HG03432 (cell line): ENCODE data around the gene C22orf23.
A peak's percentile ranks its signal among the peaks of the same experiment; 100 is the strongest.
"Not testable (repeated sequence)": the region's sequence is repeated elsewhere in the genome, so short reads cannot be mapped to it uniquely, and the experiment has no call there.

ENCODE experiments used
- ATAC-seq: cut with Tn5 transposase; IDR thresholded peaks from one replicate; pipeline ENCODE4 v1.9.1; 2021; ENCODE audit warnings: mild to moderate bottlenecking, moderate library complexity; ENCODE audit not compliant: unreplicated experiment

The C22orf23 gene

DNA sequence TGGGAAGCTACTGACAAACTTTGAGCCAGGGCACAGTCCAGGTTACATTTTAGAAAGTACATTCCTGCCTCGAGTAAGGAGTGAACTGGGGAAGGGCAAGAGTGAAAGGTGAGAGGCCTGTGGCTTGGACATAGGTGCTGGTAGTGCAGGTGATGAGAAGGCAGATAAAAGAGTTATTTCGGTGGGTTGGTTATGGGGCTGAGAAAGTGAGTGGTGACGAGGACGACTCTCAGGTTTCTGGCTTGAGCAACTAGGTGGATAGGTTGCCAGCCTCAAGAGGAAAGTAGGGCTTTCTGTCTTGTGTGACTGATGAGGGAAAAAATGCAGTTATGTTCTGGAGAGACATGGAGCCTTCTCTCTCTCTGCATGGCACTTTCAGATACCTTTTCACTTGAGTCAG lies 3.8 kb upstream of the C22orf23 start:
- ATAC-seq = no peak

GRCh38 chr22:37955825-37956397 lies 2.5 kb upstream of the C22orf23 start:
- ATAC-seq = not testable (repeated sequence)

GRCh38 chr22:37954686-37955085 lies 1.3 kb upstream of the C22orf23 start:
- no peak for ATAC-seq

DNA sequence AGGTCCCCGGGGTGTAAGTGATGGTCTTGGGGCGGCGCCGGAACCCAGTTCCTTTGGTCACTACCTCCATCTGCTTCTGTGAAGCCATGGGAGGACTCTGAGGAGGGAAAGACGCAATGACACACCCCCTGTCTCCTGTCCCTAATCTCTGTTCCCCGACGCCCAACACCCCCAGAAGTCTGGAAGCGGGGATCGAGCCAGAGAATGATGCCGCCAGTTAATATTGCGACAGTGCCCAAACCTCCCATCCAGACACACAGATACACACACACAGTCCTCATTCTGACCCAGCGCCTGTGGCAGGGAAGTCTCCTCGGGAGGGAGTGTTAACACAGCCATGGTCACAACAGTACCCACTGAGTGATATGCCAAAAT lies 352 bp downstream of the C22orf23 start:
- ATAC-seq = peak; percentile 3

GRCh38 chr22:37952629-37953028 lies 772 bp downstream of the C22orf23 start:
- not testable (repeated sequence) for ATAC-seq

- no peak for ATAC-seq
Observed at GRCh38 chr22:37951305-37951704, 2.1 kb downstream of the C22orf23 start.

DNA sequence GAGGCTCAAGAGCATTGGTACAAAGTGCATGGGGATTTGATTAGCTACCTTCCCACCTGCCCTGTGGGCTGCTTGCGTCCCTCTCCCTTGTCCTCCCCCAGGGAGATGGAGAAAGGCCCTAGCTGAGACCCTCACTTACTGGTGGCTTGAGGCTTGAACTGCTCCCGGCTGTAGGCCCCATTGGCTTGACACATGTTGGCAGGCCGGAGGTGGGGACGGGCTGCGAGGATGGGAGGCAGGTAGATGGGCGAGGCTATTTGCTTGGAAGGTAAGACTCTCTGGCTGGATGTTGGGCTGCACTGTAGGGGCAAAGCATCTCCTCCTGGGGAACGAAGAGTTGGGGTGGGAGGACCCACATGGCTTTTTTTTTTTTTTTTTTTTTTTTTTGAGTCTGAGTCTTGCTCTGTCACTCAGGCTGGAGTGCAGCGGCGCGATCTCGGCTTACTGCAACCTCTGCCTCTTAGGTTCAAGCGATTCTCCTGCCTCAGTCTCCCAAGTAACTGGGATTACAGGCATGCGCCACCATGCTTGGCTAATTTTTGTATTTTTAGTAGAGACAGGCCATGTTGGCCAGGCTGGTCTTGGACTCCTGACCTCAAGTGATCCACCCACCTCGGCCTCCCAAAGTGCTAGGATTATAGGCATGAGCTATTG lies 6.1 kb downstream of the C22orf23 start:
- ATAC-seq = not testable (repeated sequence)

DNA sequence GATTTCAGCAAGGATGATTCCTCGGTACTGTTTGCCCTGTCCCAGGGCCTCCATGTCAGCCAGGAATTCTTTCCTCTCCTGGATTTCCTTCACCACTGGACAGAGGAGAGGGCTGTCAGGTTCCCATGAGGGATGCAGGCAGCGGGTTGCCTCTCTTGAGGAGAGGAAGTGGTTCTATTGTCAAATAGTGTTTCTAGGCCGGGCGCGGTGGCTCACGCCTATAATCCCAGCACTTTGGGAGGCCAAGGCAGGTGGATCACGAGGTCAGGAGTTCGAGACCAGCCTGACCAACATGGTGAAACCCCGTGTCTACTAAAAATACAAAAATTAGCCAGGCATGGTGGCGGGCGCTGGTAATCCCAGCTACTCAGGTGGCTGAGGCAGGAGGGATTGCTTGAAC lies 9.0 kb downstream of the C22orf23 start:
- ATAC-seq = not testable (repeated sequence)

DNA sequence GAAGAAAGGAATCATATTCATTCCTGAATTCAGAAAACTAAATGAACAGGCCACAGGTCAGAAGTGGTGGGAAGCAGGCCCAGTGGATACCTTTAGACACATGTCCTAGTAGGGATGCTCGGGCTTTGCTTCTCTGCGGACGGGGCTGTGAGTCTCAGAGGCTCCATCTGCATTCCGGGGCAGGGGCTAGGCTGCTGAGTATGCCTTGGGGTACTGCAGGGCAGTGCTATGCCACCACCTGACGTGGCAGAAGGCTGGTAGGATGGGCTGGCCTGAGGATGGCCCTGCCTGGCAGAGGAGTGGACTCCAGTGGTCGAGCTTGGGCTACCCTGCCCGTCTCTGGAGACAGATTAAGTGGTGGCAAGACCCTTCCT lies 9.6 kb downstream of the C22orf23 start:
- no peak for ATAC-seq

- no peak for ATAC-seq
Observed at GRCh38 chr22:37943136-37943824, 10.1 kb downstream of the C22orf23 start.

GRCh38 chr22:37942133-37942532 lies 11.3 kb downstream of the C22orf23 start:
- no peak for ATAC-seq

- no peak for ATAC-seq
Observed at GRCh38 chr22:37940698-37941376, 12.6 kb downstream of the C22orf23 start.

DNA sequence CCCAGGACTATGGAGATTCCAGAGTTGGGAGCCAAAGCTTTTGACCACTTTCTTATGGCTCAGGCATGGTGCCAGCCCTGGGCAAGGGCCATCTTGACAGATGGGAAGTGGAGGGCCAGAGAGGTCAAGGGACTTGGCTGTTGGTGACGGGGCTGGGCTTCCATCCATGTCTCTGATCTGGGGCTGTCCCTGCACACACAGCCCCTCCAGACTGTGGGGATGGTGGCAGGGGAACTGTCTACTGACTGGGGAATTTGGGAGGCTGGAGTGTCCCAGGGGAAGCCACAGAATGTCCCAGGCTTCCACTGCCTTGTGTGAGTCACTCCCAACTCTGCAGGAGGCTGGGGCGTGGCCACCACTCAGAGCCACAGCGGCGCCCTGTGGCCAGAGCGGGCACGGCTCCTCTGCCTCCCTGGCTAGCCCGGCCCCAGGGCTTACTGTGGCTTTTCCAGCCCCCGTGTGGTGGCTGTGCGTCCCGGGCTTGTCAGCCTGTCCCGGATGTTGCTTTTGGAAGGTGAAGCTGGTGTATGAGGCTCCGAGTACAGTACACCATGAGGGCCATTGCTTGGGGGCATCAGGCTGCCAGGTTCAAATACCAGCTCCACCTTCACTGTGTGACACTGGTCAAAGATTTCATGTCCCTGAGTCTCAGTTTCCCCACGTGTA lies 19.6 kb downstream of the C22orf23 start:
- ATAC-seq = peak; percentile 88

DNA sequence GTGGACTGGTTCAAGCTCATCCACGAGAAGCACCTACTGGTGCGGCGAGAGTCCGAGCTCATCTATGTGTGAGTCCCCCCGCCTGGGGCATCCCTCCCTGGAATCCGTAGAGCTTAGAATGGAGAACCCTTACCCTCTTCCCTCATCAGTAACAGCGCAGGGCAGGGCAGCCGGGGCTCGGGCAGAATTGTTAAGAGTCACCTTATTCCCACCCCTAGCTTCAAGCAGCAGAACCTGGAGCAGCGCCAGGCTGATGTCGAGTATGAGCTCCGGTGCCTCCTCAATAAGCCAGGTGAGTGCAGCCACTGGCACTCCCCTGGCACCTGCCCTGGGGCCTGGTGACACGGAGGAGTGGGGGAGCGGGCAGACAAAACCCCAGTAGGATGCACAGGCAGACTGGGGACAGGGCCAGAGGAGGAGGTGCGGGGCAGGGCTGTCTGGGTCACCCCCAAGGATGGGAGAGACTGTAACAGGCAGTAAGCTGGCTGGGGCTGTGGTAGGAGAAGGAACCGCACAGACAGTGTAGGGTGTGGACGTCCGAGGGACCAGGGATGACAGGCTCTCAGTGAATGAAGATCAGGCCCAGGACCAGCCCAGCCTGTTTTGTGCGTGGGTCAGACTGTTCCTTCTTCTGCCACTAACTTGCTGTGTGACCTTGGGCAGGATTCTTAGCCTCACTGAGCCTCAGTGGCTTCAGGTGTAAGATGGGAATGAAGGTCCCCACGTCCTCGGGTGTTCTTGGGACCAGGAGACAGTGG lies 20.4 kb downstream of the C22orf23 start:
- ATAC-seq = no peak

DNA sequence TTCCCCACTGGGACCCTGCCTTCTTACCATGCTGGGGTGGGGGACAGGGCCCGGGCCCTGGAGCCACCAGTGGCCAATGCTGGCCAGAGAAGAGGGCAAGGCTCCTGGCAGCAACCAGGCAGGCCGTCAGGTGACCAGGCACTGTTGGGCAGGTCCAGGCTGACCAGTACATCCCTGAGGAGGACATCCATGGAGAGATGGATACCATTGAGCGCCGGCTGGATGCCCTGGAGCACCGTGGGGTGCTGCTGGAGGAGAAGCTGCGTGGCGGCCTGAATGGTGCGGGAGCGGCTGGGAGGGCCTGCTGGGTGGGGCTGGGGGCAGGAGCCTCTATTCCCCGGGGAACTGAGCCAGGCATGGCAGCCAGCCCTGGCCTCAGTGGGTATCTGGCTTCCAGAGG lies 21.0 kb downstream of the C22orf23 start:
- ATAC-seq = no peak

GRCh38 chr22:37931893-37932389 lies 21.5 kb downstream of the C22orf23 start:
- ATAC-seq = no peak

GRCh38 chr22:37930952-37931440 lies 22.4 kb downstream of the C22orf23 start:
- no peak for ATAC-seq

DNA sequence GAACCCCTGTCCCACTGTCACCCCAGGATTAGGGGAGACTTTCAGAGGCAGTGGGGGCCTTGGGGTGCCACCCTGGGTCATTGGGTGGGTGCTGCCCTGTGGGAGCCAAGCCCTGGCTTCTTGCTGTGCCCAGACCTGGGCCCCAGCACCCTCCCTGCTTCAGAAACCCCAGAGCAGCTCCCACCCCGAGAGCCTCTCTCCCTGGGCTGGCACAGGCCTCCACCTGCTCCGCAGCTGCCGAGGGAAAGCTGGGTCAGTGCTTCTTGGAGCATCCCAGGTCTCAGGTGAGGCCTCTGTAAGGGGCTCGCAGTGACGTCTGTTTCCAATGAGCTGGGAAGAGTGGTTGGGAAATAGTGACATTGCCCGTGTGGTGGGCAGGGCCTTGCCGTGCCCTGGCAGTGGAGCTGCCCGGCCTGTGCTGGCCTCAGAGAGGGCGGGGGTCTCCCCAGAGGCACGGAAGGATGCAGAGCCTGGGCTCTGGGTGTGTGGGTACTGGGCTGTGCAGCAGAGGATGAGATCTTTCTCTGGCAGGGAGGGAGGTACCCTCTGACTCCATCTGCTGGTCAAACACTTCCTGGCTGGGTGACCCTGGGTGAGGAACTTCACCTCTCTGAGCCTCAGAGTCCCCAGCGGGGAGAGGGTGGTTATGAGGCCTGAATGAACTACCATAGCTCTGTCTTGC lies 23.0 kb downstream of the C22orf23 start:
- ATAC-seq = no peak

DNA sequence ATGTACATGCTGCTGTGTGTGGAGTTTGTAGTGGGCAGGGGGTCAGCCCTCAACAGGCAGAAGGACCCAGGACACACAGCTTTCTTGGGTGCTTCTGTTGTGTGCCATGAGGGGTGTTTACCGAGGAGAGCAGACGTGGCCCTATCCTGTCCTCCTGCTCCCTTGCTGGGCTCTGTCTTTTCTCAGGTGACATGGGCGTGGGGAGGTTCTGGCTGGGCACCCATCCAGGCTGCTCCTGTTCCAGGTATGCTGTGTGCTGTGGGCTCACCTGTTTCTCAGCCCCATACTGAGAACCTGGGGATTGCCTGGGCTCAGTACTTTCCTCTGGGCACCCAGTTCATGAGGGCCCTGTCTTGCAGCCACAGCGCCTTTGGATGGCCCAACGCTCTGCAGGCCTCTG lies 24.0 kb downstream of the C22orf23 start:
- no peak for ATAC-seq

GRCh38 chr22:37927637-37927936 lies 25.8 kb downstream of the C22orf23 start:
- ATAC-seq = no peak
